NCI-H774 (cell line): ENCODE measurements around the gene BRSK2.

Experiments
- DNase-seq: peaks from one replicate; lab custom pipeline; 2025; lab: John Stamatoyannopoulos, UW

Gene BRSK2

GRCh38 chr11:1483445-1483961 is 93.8 kb downstream of the BRSK2 start:
- DNase-seq: no peak

GRCh38 chr11:1484061-1484671 is 94.4 kb downstream of the BRSK2 start:
- no peak for DNase-seq

GRCh38 chr11:1484695-1485503 is 95.2 kb downstream of the BRSK2 start:
- DNase-seq: no peak

GRCh38 chr11:1485504-1485885 is 95.8 kb downstream of the BRSK2 start:
- DNase-seq: no peak

- no peak for DNase-seq
These were observed 96.5 kb downstream of the BRSK2 start, which contains the start of gene MOB2 for GRCh38 chr11:1486054-1486825. Gene MOB2, minus strand, starts transcription at chr11:1486779. Its CDS starts 223 bp downstream, at chr11:1486556.

- no peak for DNase-seq
These were observed 97.5 kb downstream of the BRSK2 start for GRCh38 chr11:1487091-1487850.

- DNase-seq: no peak
These were observed 98.3 kb downstream of the BRSK2 start for GRCh38 chr11:1487851-1488574.

GRCh38 chr11:1488575-1489180 is 98.9 kb downstream of the BRSK2 start:
- DNase-seq: no peak

GRCh38 chr11:1490651-1491050 is 100.9 kb downstream of the BRSK2 start:
- no peak for DNase-seq

GRCh38 chr11:1491379-1491778 is 101.6 kb downstream of the BRSK2 start:
- no peak for DNase-seq

GRCh38 chr11:1493650-1494244 is 104.0 kb downstream of the BRSK2 start:
- DNase-seq: no peak

- peak; percentile 5 for DNase-seq
These were observed 104.9 kb downstream of the BRSK2 start for GRCh38 chr11:1494650-1495049.

GRCh38 chr11:1496091-1496760 is 106.5 kb downstream of the BRSK2 start:
- DNase-seq: no peak

GRCh38 chr11:1496761-1497095 is 107.0 kb downstream of the BRSK2 start:
- no peak for DNase-seq

GRCh38 chr11:1497600-1497999 is 107.9 kb downstream of the BRSK2 start:
- DNase-seq: no peak

- DNase-seq: no peak
These were observed 108.5 kb downstream of the BRSK2 start for GRCh38 chr11:1498262-1498661.

- no peak for DNase-seq
These were observed 109.6 kb downstream of the BRSK2 start for GRCh38 chr11:1499261-1499890.

- DNase-seq: no peak
These were observed 110.2 kb downstream of the BRSK2 start for GRCh38 chr11:1499899-1500298.
